ENCODE measurements around the gene CDIP1.

The CDIP1 gene

DNA sequence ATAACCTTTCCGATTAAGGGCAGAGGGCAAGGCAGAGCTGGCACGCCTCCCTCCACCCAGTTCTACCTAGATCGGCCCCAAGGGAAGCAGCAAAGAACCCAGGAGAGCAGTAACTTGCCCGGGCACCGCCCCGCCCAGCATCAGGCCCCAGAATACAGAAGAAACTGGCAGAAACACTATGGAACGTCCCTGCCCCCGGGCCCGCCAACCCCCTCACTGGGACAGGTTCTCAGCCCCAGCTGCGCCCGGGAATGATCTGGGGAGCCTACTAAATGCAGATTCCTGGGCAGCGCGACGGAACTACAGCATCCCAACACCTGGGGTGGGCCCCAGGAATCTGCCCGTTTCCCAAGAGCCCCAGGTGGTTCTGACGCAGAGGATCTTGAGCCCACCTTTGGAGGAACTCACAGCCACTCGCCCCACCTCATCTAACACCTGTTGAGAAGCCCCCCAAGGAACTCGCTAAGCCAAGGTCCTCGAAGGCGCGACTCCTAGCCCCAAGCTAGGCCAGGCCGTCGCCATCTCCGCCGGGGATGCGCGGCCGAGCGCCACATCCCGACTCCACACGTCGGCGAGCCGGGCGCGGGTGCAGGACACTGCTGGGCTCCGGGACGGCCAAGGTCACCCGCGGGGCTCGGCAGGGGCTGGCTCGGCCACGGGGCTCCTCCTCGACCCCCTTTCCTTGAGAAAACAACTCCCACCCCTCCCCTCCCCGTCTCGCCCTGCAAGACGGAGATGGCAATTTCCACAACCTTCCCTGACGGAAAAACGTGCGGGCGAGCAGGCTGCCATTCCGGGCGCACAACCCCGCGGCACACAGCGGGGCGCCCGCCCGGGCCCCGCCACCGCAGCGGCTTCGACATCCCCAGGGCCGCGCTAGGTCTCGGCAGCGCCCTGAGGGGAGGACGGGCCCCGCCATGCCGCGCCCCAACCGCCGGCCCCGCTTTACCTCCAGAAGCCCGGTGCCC is 913 bp downstream of the CDIP1 start:
- ATAC-seq: peak; percentile 33 to 49

DNA sequence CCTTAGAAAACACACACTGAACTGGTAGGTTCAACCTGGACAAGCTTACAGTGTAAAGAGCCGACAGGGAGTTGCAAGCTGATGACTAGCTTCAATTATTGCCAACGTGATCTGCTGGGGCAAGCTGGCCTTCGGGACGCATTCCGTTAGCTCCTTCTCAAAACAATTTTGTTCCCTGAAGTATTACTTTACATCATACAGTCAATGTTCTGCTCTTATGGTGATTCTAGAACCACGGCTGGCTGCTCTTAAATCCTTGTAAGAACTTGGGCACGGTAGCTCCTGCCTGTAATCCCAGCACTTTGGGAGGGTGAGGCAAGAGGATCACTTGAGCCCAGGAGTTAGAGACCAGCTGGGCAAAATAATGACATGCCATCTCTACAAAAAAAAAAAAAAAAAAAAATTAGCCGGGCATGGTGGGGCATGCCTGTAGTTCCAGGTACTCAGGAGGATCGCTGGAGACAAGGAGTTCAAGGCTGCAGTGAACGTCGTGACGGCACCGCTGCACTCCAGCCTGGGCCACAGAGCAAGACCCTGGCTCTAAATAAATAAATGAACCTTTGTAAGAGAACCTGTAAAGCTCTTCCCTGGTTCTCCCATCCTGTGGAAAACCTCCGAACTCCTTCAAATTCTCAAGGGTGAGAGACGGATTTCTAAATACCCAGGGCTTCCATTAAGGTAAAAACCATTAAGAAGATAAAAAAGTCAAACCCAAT is 2.0 kb downstream of the CDIP1 start:
- no peak for ATAC-seq

DNA sequence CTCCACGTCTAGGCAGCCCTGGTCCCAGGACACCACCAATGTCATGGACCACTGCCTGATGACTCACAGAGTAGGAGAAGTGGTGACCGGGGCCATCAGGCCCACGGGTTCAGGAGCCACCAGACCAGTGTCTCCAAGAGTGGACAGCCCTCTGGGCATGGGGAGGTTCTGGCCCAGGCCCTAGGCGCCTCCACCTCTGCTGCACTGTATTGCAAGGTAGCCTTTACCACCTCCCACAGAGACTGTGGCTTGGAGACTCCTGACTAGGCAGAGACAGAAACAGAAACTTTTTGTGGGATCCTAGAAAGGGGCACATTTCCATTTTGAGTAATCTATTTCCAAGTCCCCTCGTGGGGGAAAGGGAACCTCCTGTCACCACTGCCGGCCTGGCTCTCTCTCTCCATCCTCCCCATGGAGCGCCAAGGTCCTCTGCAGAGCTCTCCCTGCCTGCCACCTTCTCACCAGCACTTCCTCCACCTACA is 2.9 kb downstream of the CDIP1 start:
- peak; percentile 12 to 39 for ATAC-seq

DNA sequence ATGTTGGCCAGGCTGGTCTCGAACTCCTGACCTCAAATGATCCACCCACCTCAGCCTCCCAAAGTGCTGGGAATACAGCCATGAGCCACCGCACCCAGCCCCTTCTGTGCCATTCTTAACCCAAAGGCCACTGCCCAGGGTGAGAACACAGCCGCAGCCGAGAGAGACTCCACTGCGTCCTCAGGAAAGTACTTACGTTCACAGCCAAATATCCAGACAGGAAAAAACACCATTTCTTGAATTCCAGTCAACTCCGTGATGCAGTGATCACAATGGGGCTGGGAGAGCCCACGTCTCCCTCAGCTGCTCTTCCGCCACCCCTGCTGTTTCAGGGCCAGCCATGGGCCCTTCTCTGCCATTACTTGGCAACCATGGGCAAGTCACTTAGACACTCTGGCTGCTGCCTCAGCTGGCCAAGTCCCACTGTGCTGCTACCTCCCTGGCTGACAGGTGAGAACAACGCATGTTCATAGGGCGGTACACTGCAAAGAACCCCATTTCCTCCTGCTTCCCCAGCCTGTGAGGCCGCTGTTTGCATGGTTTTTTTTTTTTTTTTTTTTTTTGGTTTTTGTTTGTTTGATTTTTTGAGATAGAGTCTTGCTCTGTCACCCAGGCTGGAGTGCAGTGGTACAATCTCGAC is 4.3 kb downstream of the CDIP1 start:
- no peak for ATAC-seq

DNA sequence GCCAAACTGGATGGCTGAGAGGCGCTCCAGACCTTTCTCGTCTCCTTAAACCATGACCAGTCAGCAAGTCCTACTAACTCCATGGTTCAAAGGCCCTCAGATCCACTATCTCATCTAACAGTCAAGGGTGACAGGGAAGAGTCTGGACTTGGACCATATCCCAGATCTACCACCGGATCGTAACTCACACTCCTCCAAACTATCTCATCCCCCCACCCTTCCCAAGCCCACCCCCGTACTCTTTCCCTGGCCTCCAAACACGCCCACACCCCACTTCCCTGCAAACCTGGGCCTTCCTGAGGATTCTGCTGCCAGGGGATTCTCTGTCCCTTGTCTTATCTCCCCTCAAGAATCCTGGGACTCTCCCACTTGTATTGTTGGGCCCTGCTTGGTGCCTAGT is 5.1 kb downstream of the CDIP1 start:
- ATAC-seq: no peak

DNA sequence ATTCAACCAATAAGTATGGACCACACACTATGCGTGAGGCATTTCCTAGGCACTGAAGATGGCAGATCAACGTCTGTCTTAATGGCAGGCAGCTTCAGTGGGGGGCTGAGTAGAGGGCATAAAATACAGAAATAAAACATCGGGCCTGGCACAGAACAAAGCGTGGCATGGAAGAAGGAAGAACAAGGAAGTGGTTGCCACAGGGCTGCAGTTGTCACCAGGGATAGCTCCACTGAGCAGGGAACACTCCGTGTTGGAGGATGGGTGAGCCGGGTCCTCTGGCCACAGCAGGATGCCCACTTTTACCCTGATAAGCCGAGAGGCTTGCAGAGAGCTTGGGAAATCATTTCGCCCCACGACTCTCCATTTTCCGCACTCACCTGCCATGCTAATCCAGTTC is 6.3 kb downstream of the CDIP1 start:
- ATAC-seq: no peak

DNA sequence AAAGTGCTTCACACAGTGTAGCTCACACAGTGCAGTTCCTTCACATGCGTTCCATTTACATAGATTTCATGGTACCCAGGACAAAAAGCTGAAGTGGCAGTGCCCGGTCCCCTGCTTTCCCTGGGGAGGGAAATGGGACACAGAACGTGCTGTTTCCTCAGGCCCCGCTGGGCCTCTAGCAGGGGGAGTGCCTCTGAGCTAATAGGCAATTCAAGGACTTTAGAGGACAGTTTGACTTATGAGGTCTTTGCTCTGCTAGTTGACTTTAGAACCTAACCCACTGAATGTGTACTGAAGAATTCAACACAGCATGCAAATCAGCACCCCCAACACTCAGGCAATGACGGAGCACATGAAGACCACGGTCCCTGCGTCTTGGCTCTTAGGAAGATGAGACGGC is 6.8 kb downstream of the CDIP1 start:
- no peak for ATAC-seq

DNA sequence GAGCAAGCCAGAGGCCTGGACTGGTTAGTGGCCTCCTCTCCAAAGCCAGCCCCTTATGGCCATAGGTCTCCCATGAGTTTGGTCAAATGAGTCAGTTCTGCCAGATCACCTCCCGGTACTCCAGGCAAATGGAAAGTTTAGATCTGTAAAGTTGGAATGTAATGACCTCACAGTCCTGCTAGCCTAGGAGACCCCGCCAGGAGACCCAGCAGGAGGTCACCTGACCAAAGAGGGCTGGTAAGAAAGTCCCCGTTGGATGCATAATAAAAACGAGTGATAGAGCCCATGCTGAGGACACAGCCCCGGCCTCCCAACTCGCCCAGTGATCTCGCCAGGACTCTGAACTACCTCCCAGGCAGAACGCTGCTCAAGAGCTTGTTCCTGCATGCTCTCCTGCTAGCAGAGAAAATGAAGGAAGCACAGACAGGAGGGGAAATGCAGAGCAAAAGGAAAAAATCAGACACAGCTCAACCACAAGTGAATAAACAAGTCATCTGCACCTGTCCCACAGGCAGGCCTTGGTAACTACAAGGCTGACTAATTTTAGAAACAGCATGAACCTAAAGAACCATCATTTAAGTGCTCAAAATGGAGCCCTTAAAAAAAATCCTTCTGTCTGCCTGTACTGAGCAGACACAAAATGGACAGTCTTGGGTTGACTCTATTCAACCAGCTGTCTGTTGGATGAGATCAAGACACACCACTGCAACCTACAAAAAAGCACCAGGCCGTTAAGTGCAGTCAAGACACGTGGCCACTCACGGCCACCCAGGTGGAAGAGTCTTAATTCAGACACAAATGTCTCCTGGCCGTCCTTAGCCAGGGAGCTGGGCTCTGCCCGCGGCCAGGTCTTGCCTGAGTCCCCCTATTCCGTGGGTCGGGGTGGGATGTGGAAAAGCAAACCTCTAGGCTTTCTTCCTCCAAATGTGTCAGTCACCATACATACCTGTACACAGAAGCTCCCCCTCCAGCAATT is 9.2 kb downstream of the CDIP1 start:
- peak; percentile 89 to 92 for ATAC-seq

DNA sequence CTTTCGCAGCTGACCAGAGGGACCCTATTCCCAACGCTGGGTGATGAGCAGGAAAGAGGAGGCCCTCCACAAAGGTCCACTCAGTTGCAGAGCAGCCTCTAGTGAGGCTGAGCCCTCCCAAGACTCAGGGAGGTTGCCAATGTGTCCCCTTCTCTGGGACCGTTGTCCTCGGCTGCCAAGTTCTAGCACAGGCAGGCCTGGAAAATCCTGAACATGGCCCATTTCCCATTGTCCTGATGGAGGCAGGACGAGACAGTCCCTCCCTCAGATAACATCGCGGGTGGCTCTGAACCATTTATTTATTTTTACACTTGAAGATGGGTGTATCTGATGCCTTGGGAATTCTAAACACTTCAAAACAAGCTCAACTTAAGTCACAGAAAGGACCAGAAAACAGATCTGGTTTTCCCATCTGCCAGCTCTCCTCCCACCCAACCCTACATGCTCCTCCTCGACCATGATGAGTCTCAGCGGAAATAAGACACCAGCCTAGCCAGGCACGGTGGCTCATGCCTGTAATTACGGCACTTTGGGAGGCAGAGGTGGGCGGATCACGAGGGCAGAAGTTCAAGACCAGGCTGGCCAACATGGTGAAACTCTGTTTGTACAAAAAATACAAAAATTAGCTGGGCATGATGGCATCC is 12.8 kb downstream of the CDIP1 start:
- ATAC-seq: no peak

DNA sequence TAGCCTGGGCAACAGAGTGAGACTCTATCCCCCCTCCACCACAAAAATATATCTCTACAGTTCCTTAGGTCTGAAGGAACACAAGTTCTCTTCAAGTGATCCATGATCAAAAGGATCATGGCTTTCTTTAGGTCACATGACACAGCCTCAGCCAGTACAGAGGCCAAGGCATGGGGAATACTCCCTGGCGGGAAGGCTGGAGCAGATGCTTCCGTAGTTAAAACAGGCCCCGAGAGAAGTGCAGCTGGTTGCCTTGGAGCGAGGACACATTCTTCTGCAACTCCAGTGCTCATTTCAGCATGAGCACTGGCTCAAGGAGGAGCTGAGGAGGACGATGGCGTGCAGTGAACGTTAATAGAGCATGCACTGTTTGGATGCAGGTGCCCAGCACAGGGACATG is 13.5 kb downstream of the CDIP1 start:
- no peak for ATAC-seq

DNA sequence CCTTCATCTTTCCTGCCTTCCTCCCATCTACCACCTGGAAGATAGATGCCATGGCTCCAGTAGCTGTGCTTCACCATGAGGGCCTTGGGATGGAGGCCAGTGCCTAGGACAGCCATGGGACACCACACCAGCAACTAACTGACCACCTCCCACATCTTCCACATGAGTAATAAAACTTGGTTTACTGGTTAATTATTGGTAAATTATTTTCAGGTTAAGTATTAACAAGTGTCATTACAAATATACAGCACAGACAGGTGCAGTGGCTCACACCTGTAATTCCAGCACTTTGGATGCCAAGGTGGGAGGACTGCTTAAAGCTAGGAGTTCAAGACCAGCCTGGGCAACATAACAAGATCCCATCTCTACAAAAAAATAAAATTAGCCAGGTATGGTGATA is 14.0 kb downstream of the CDIP1 start:
- no peak for ATAC-seq

DNA sequence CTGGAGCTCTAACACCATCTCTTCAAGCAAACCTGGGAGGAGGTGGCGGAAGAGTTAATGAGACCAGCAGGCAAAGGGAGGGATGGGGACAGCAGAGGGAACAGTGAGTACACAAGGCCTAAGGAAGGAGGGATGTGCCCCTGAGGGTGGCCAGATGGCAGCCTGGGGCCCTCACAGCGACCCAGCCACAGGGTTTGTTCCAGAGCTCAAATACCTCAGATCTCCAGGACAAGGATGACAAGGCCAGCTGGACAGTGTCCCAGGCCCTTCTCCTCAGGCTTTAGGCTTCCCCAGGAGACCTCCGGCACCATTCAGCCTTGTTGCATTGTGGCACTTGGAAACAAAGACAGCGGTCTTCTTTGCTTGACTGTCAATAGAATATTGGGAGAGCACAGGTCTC is 14.9 kb downstream of the CDIP1 start:
- no peak for ATAC-seq

DNA sequence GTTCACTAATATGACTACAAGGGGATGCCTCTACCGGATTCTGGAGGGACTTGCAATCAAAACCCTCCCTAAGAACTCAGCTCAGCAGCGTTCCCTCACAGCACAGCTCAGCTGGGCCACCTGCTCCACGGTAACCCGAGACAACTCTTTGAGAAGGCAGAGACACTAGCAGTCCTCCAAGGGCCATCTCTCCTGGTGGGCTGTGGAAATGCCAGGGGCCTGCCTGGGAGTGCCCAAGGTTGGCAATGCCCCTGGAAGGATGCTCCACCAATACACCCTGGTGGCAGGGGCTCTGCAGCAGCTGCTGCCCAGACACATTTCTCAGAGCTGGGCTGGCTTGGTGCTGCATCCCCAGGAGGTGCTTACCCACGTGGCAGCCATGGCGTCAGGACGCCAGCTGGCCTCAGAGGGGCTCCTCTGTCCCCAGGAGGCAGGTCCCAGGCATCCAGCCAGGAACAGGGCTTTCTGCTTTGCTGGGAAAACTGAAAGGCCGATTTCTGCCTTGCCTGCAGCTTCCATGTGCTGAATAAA is 16.5 kb downstream of the CDIP1 start:
- ATAC-seq: no peak

DNA sequence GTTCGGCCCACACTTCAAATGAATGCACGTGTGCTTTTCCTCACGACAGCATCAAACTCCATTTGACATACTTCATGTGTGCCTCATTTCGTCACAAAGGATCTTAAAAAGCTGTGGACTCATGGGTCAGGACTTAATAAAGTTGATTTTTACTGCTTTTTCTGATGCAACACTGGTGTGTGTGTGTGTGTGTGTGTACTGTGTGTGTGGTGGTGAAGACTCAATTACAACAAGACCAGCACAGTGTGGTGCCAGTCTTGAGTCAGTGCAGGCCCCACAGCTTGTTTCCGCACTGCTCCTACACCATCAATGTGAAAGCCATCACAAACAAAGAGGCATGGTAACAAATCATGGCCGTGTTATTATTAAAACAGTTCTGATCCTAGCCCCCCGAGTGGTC is 17.7 kb downstream of the CDIP1 start:
- ATAC-seq: no peak

DNA sequence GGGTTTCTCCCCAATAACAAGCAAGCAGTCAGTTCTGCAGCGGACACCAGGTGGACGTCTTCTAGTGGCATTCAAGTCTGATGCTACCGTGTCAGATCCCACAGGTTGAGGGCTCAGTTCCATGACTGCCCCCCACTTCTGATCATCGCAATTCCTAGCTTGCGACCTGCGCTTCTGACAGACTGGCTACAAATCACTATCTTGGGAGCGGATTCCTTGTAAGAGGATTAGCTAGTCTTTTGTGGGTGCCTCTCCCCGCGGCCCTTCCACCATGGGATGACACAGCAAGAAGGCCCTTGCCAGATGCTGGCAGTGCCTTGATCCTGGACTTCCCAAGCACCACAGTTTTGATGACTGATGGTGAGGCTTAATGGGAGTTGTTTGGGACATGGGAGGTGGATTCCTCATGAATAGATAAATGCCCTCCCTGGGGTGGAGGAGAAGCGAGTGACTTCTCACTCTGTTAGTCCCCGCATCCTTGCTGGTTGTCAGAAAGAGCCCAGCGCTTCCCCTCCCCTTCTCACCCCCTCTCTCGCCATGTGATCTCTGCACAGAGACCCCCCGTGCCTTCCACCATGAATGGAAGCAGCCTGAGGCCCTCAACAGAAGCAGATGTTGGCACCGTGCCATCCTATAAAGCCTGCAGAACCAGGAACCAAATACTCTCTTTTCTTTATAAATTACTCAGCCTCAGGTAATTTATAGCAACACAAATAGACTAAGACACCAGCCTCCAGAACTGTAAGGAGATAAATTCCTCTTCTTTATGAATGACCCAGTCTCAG is 19.1 kb downstream of the CDIP1 start:
- ATAC-seq: no peak

DNA sequence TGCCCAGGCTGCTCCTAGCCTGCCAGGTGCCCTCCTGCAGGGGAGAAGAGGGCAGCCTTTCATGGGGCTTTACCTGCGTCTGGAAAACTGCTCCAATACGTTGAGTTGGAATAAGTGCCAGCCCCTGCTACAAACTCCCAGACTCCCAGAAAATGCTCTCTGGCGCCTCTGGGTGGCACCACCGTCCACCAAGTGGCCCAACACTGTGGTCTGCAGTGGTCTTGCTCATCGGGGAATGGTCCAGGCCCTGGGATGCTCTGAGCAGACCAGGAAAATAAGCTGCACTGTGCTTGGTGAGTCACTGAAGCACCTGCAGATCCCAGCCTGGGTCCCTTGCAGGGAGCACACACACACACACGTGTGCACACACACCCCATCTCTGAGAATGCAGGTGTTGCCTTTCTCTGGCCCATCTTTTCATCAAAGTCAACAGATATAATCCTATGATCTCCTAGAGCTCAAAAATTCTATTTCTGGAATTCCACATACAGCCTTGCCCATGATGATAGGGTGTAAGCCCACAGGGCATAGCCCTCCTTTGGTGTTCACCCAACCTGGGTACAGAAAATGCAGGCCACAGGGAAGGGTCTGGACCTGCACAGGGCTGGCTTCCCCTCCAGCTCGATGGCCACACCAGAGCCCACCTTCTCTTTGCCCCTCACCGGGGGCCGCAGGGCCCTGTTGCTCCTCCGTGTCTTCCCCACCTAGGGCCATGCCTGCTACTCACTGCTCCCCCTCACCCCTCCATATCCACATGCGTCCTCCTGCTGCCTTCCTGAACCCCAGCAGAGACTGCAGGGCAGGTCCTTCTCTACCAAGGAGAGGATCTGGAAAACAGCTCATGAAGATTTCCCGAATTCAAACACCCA is 20.5 kb downstream of the CDIP1 start:
- no peak for ATAC-seq

DNA sequence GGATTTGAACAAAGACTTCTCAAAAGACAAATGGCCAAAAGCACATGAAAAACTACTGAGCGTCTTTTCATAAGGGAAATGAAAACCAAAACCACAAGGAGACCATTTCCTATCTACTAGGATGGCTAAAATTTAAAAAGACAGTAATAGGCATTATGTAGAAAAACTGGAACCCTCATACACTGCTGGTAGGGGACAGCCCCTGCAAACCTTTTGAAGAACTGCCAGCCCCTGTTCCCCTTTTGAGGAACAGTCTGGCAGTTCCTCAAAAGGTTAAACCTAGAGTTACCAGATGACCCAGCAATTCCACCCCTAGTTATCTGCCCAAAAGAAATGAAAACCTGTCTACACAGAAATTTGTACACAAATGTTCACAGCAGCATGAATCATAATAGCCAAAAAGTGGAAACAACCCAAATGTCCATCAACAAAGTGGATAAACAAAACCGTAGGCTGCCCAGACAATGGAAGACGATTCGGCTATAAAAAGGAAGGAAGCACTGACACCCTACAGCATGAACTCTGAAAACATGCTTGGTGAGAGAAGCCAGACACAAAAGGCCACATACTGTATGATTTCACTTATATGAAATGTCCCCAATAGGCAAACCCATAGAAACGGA is 22.9 kb downstream of the CDIP1 start:
- ATAC-seq: peak in 1 of 2 donors; percentile 44

DNA sequence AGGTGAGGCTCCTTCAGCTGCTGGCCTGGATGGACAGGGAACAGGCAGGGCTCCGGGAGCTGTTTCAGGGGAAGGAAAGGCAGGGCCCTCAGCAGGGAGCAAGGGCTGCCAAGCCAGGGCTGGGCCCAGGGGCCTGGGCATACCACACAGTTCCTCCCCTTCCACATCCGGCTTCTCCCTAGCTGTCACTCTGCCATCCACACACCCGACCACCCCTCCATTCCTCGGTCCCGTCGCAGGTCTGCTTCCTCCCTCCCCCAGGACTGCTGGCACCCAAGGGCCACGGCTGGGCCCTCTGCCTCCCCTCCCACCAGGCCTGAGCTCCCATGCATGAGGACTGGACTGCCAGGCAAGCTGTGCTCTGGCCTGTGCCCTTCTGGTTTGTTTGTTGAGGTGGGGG is 24.0 kb downstream of the CDIP1 start:
- no peak for ATAC-seq

DNA sequence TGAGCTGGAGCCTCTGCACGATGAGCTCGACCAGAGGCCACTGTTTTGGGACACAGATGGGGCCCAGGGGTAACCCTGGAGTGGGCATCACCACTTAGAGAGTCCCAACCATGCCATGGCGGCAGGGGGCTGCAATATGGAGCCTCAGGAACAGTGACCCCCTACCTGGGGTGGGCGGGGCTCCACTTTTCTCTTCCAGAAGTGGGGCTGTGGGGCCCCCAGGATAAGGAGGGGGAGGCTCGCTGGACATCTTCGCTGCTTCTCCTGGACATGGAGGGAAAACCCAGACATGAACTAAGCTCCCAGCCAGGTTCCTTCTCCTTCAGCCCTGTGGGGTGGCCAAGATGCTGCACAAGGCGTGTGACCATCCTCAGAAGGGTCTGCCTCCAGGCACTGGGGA is 24.7 kb downstream of the CDIP1 start:
- ATAC-seq: no peak

All from activated CD4-positive, CD25-positive, alpha-beta regulatory T cell treated with anti-CD3 and anti-CD28 coated beads, Interleukin-2, amount 50 U/mL, for 24 hours (primary cell).